HepG2 (cell line): ENCODE measurements around the gene ZNF79. TPM values are rescaled to one million over a fixed set of nuclear protein-coding genes. Genes with fewer than 3 reads are reported as not detected.

Experiments used
- ATAC-seq: fragments of 200-7000 bp; cut with Tn5 transposase; 3 replicates; pipeline ENCODE4 v1.9.1; 2020; ENCODE audit warnings: mild to moderate bottlenecking, moderate library complexity
- BruUV-seq: library from RNA; stranded (reverse); fragments of 400-500 nt; replicated peaks from 2 replicates; lab custom pipeline; 2021; lab: Mats Ljungman, UMichigan
- CTCF ChIA-PET: fragments of 300-600 bp; formaldehyde crosslinking; extraction: SDS; loops from one replicate; lab custom pipeline; 2021; ENCODE audit warnings: low total read pairs, inconsistent platforms, low intra/inter-chr PET ratio; lab: Yijun Ruan, JAX
- POLR2A ChIA-PET: fragments of 350-600 bp; sonication (Branson Sonifier 250); formaldehyde crosslinking; loops from one replicate; lab custom pipeline; 2020; ENCODE audit warnings: antibody characterized with exemption, inconsistent platforms; lab: Yijun Ruan, JAX
- DNase-seq: peaks from one replicate; pipeline ENCODE4 v3.0.0-alpha.2; 2015; ENCODE audit warnings: low spot score
- FAIRE-seq: peaks from 3 replicates; lab custom pipeline; 2011; peaks lifted over from hg19 to GRCh38; lab: Jason Lieb, UNC
- H2AFZ ChIP-seq: one replicate; pipeline ENCODE4 v1.6.1; 2011; ENCODE audit warnings: low read length, inconsistent platforms
- H3K27ac ChIP-seq: fragments of 300-600 bp; 3 replicates; pipeline ENCODE4 v1.8.0; 2011; ENCODE audit warnings: mixed run types, mild to moderate bottlenecking, mixed read lengths, low read length, inconsistent platforms; ENCODE audit not compliant: insufficient read depth; ENCODE audit errors: extremely low read length
- H3K27me3 ChIP-seq, 2 experiments: fragments of 200-600 bp in 1 of 2; 2 replicates in 1 of 2; 3 replicates in 1 of 2; pipeline versions ENCODE4 v1.6.0 to v1.8.0; 2011; ENCODE audit warnings: low read length in 2 of 2, mild to moderate bottlenecking in 2 of 2, moderate library complexity in 2 of 2, inconsistent platforms in 1 of 2; ENCODE audit not compliant: insufficient read depth in 2 of 2, control insufficient read depth in 1 of 2
- H3K36me3 ChIP-seq, 2 experiments: fragments of 200-600 bp in 1 of 2; replicated peaks in 1 of 2; 2 replicates in 1 of 2; 3 replicates in 1 of 2; pipeline versions ENCODE4 v1.5.1 to v1.8.0; 2011; ENCODE audit warnings: low read length in 2 of 2, inconsistent platforms in 1 of 2; ENCODE audit not compliant: insufficient read depth in 2 of 2, control insufficient read depth in 1 of 2
- H3K4me1 ChIP-seq: 2 replicates; pipeline ENCODE4 v1.5.1; 2012; ENCODE audit warnings: low read length, inconsistent platforms; ENCODE audit not compliant: insufficient read depth
- H3K4me2 ChIP-seq: 2 replicates; pipeline ENCODE4 v1.6.0; 2011; ENCODE audit warnings: low read depth, low read length, inconsistent platforms
- H3K4me3 ChIP-seq, 3 experiments: fragments of 200-600 bp in 1 of 3; sonication (generic), shearing (Covaris generic) in 1 of 3; replicated peaks in 1 of 3; 2 replicates each; pipeline ENCODE4 v1.5.1; 2011 to 2016; ENCODE audit warnings: low read length in 3 of 3, inconsistent platforms in 2 of 3, low read depth in 2 of 3, mild to moderate bottlenecking in 2 of 3, control low read depth in 1 of 3, mixed read lengths in 1 of 3; ENCODE audit not compliant: insufficient read depth in 1 of 3
- H3K79me2 ChIP-seq: one replicate; pipeline ENCODE4 v1.6.1; 2011; ENCODE audit warnings: low read length, inconsistent platforms; ENCODE audit not compliant: insufficient read depth
- H3K9ac ChIP-seq: 2 replicates; pipeline ENCODE4 v1.6.0; 2011; ENCODE audit warnings: mild to moderate bottlenecking, low read depth, low read length, inconsistent platforms; ENCODE audit not compliant: insufficient read depth
- H3K9me3 ChIP-seq: 2 replicates; pipeline ENCODE4 v1.5.1; 2012; ENCODE audit warnings: mild to moderate bottlenecking, low read length
- H4K20me1 ChIP-seq: 2 replicates; pipeline ENCODE4 v1.6.0; 2011; ENCODE audit warnings: inconsistent platforms, mild to moderate bottlenecking, low read length, moderate library complexity; ENCODE audit not compliant: insufficient read depth
- ATF7 ChIP-seq, 2 experiments: fragments of 450-650 bp in 1 of 2; sonication (generic) in 1 of 2; formaldehyde crosslinking in 1 of 2; IDR thresholded peaks; 2 replicates each; pipeline versions ENCODE4 v1.4.0 to v1.6.1; 2016 to 2020; ENCODE audit warnings: antibody characterized with exemption in 1 of 2, mild to moderate bottlenecking in 1 of 2, missing genetic modification reagents in 1 of 2
- EP300 ChIP-seq, 3 experiments: sonication (generic) in 1 of 3; formaldehyde crosslinking in 1 of 3; IDR thresholded peaks; 2 replicates each; pipeline versions ENCODE4 v1.5.1 to v1.6.1; 2011 to 2020; ENCODE audit warnings: low read depth in 2 of 3, low read length in 2 of 3, borderline replicate concordance in 1 of 3, improper control_type of control experiment in 1 of 3, mild to moderate bottlenecking in 1 of 3, missing genetic modification reagents in 1 of 3, moderate library complexity in 1 of 3
- ESRRA ChIP-seq: sonication (generic); formaldehyde crosslinking; IDR thresholded peaks from 2 replicates; pipeline ENCODE4 v1.5.1; 2020; ENCODE audit warnings: mild to moderate bottlenecking, low read depth, missing genetic modification reagents
- FOSL2 ChIP-seq: sonication (generic); formaldehyde crosslinking; IDR thresholded peaks from 2 replicates; pipeline ENCODE4 v1.4.0; 2020; ENCODE audit warnings: missing genetic modification reagents
- GFI1 ChIP-seq: sonication (generic); formaldehyde crosslinking; IDR thresholded peaks from 2 replicates; pipeline ENCODE4 v1.5.0; 2020; ENCODE audit warnings: missing genetic modification reagents, mild to moderate bottlenecking, borderline replicate concordance
- HDAC2 ChIP-seq: sonication (generic); formaldehyde crosslinking; IDR thresholded peaks from 2 replicates; pipeline ENCODE4 v1.4.0; 2020; ENCODE audit warnings: missing genetic modification reagents
- MTA1 ChIP-seq: sonication (generic); formaldehyde crosslinking; IDR thresholded peaks from 2 replicates; pipeline ENCODE4 v1.4.0; 2020; ENCODE audit warnings: missing genetic modification reagents, mild to moderate bottlenecking, borderline replicate concordance
- NR2F6 ChIP-seq, 2 experiments: IDR thresholded peaks; 2 replicates each; pipeline ENCODE4 v1.6.1; 2016; ENCODE audit warnings: antibody characterized with exemption in 1 of 2, mild to moderate bottlenecking in 1 of 2
- POGZ ChIP-seq: sonication (generic); formaldehyde crosslinking; IDR thresholded peaks from 2 replicates; pipeline ENCODE4 v1.4.0; 2020; ENCODE audit warnings: mild to moderate bottlenecking, missing genetic modification reagents
- RBFOX2 ChIP-seq: fragments of 200-400 bp; formaldehyde crosslinking; IDR thresholded peaks from 2 replicates; pipeline ENCODE4 v1.6.1; 2017; ENCODE audit warnings: low read depth, mild to moderate bottlenecking, low read length
- REXO4 ChIP-seq: sonication (generic); formaldehyde crosslinking; IDR thresholded peaks from 2 replicates; pipeline ENCODE4 v1.8.0; 2022; ENCODE audit warnings: missing genetic modification reagents, mild to moderate bottlenecking, borderline replicate concordance
- SYNCRIP ChIP-seq: fragments of 200-400 bp; formaldehyde crosslinking; IDR thresholded peaks from 2 replicates; pipeline ENCODE4 v1.6.1; 2018; ENCODE audit warnings: mild to moderate bottlenecking, low read depth, low read length; ENCODE audit not compliant: insufficient read depth
- ZBTB3 ChIP-seq: sonication (generic); formaldehyde crosslinking; IDR thresholded peaks from 2 replicates; pipeline ENCODE4 v1.4.0; 2020; ENCODE audit warnings: low read depth, mild to moderate bottlenecking, moderate library complexity, missing genetic modification reagents, borderline replicate concordance
- ZFP1 ChIP-seq: IDR thresholded peaks from 2 replicates; pipeline ENCODE4 v1.6.1; 2016
- ZMYM2 ChIP-seq: sonication (generic); formaldehyde crosslinking; IDR thresholded peaks from 2 replicates; pipeline ENCODE4 v1.8.0; 2022; ENCODE audit warnings: mild to moderate bottlenecking, missing genetic modification reagents
- ZNF143 ChIP-seq: sonication (generic); formaldehyde crosslinking; IDR thresholded peaks from 2 replicates; pipeline ENCODE4 v1.4.0; 2020; ENCODE audit warnings: missing genetic modification reagents
- ZNF251 ChIP-seq: sonication (generic); formaldehyde crosslinking; IDR thresholded peaks from 2 replicates; pipeline ENCODE4 v1.9.0; 2021; ENCODE audit warnings: mild to moderate bottlenecking, missing genetic modification reagents
- ZNF3 ChIP-seq: IDR thresholded peaks from 2 replicates; pipeline ENCODE4 v1.7.0; 2017; ENCODE audit warnings: inconsistent platforms
- ZNF644 ChIP-seq: IDR thresholded peaks from 2 replicates; pipeline ENCODE4 v1.6.1; 2016; ENCODE audit warnings: low read depth
- ZNF788 ChIP-seq: sonication (generic); formaldehyde crosslinking; IDR thresholded peaks from 2 replicates; pipeline ENCODE4 v1.5.0; 2020; ENCODE audit warnings: mild to moderate bottlenecking, missing genetic modification reagents, borderline replicate concordance
- WGBS: methylation state at CpG from one replicate; pipeline ENCODE4 v1.1.6; 2017; ENCODE audit warnings: low lambda C conversion rate; 5-methylcytosine and 5-hydroxymethylcytosine counted together
- in situ Hi-C: cut with HindIII; loops from 2 replicates; pipeline ENCODE4 v1.10.0; 2017; ENCODE audit warnings: low pct_unique_long_range_greater_than_20kb; ENCODE audit not compliant: extremely low pct_ligation_motif_present
- intact Hi-C: fragments of 100-400 bp; cut with micrococcal nuclease; formaldehyde crosslinking; loops from one replicate; pipeline ENCODE4 v1.10.0; 2022; ENCODE audit not compliant: unreplicated experiment
- polyA plus RNA-seq, 8 experiments: library from polyadenylated mRNA; depleted of rRNA in 3 of 8; stranded (reverse) in 7 of 8; unstranded in 1 of 8; fragments of >200 nt; fragmentation: Illumina TruSeq in 4 of 8; extraction: Trizol in 4 of 8; gene quantifications; 2 replicates each; pipeline versions ENCODE4 v1.2.1 to v1.2.3, GENCODE V29; 2011 to 2016; ENCODE audit warnings: low read depth in 4 of 8, missing spikeins in 1 of 8, mixed read lengths in 1 of 8; ENCODE audit not compliant: insufficient read depth in 1 of 8
- total RNA-seq, 5 experiments: library from RNA; depleted of rRNA; stranded (reverse); fragments of >200 nt; fragmentation: Illumina TruSeq; extraction: Trizol; gene quantifications; 2 replicates each; pipeline ENCODE4 v1.2.3, GENCODE V29; 2016; ENCODE audit warnings: low read depth in 1 of 5
- TF ChIP-seq, protein P1 (sequence below): IDR thresholded peaks from 2 replicates; pipeline ENCODE4 v1.6.1; 2016

ZNF79 gene
- total and polyA plus RNA-seq, 2 of the 13 experiments (the other 11 are each of a cell fraction or from before 2014, with no cell fraction given) = 3.7 to 8.1 TPM

- TF ChIP-seq, protein P1, sequence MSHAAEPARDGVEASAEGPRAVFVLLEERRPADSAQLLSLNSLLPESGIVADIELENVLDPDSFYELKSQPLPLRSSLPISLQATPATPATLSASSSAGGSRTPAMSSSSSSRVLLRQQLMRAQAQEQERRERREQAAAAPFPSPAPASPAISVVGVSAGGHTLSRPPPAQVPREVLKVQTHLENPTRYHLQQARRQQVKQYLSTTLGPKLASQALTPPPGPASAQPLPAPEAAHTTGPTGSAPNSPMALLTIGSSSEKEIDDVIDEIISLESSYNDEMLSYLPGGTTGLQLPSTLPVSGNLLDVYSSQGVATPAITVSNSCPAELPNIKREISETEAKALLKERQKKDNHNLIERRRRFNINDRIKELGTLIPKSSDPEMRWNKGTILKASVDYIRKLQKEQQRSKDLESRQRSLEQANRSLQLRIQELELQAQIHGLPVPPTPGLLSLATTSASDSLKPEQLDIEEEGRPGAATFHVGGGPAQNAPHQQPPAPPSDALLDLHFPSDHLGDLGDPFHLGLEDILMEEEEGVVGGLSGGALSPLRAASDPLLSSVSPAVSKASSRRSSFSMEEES (CRISPR knock-in tag) = peak; percentile 44
- TF ChIP-seq NR2F6 (IDR thresholded peaks at IDR 0.05) (peak; percentile 88), NR2F6 (CRISPR knock-in tag; IDR thresholded peaks at IDR 0.05) (peak; percentile 85), ZNF3 (peak; percentile 47; the same call in 1 of the 2 replicates), REXO4 (CRISPR knock-in tag) (no peak), ATF7 (IDR thresholded peaks at IDR 0.05) (peak; percentile 79; the same call in 1 of the 2 replicates), ATF7 (CRISPR knock-in tag; IDR thresholded peaks at IDR 0.05) (peak; percentile 73), ZNF143 (CRISPR knock-in tag) (0 out of 2 replicates have a peak, but pooled peaks have one; percentile 21), SYNCRIP (no peak), ZMYM2 (CRISPR knock-in tag) (peak; percentile 24; the same call in 1 of the 2 replicates), FOSL2 (peak; percentile 96)
- TF ChIP-seq, all 625 proteins: peak for 119
Observed at GRCh38 chr9:127388037-127388855, 35.9 kb upstream of the ZNF79 start (continued).

DNA sequence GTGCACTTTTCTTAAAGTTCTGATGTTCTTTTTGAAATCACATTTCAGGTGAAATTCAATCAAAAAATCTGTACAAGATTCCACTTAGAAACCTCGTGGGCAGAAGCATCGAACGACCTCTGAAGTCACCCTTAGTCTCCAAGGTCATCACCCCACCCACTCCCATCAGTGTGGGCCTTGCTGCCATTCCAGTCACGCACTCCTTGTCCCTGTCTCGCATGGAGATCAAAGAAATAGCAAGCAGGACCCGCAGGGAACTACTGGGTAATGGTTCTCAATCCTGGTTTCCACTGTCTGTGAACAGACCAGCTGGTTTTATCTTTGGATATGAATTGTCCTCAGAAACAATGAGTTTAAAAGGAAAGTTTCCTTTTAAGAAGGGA, 35.3 kb upstream of the ZNF79 start:
- BruUV-seq = TSS peak; percentile 95
- ChIA-PET POLR2A (interaction anchor here (0.7 to 4.6 kb wide), 11 partner anchors 9 to 1162 kb away, joined by 3 to 159 read pairs (median 3); partner anchors contain the start of genes LRSAM1, RPL12, SLC2A8 and ZNF79), CTCF (no interaction called here)
- H3K4me1 ChIP-seq = peaks cover 66% of the 10 kb centered on the region
- DNase-seq (peak; percentile 35), FAIRE-seq (no peak), ATAC-seq (peak; percentile 12; the same call in 1 of the 3 replicates)
- H3K9ac ChIP-seq = peak overlapping the region; percentile 77
- in situ Hi-C loops (no loop called here), intact Hi-C loops (loop anchor here (1.0 kb wide), 1 partner anchor 8 kb away; the partner anchor contains the start of gene SLC2A8)
- WGBS = under 1% methylated on average over 6 of the region's 6 CpGs
- H3K27ac ChIP-seq = peak overlapping the region; percentile 92
- peak overlapping the region; percentile 13 to 42 (median 23); a peak in 2 of 6 replicates for H3K4me3 ChIP-seq
- H3K4me2 ChIP-seq = peak overlapping the region; percentile 86
- no peaks in the 10 kb centered on the region for H3K9me3 ChIP-seq
- H2AFZ ChIP-seq = no peak overlapping the region
- no peaks in the 10 kb centered on the region for H3K36me3 ChIP-seq
- no peaks in the 10 kb centered on the region for H3K27me3 ChIP-seq
- H3K79me2 ChIP-seq = no peaks in the 10 kb centered on the region
- no peaks in the 10 kb centered on the region for H4K20me1 ChIP-seq
- TF ChIP-seq ZFP1 (CRISPR knock-in tag) = no peak
- TF ChIP-seq HDAC2 (CRISPR knock-in tag) = no peak
- no peak for TF ChIP-seq SYNCRIP
- no peak for TF ChIP-seq ZNF788
- TF ChIP-seq RBFOX2 = peak; percentile 36; the same call in 1 of the 2 replicates
- TF ChIP-seq MTA1 (CRISPR knock-in tag) = no peak
- peak in 1 of 2 experiments; percentile 39; a peak in 1 of 4 replicates for TF ChIP-seq EP300 (IDR thresholded peaks at IDR 0.05; ENCODE audit: low read depth in 2 of 2, low read length in 2 of 2)
- no peak for TF ChIP-seq EP300 (CRISPR knock-in tag; IDR thresholded peaks at IDR 0.05; ENCODE audit: borderline replicate concordance)
- no peak for TF ChIP-seq POGZ
- TF ChIP-seq GFI1 (CRISPR knock-in tag) = peak; percentile 28; the same call in 1 of the 2 replicates
- peak; percentile 18; the same call in 1 of the 2 replicates for TF ChIP-seq ZNF644 (CRISPR knock-in tag)
- no peak for TF ChIP-seq ZNF251 (CRISPR knock-in tag)
- no peak for TF ChIP-seq ZBTB3
- TF ChIP-seq FOSL2 = no peak
- 0 out of 2 replicates have a peak, but pooled peaks have one; percentile 32 for TF ChIP-seq ESRRA
